HL-60 (cell line): ENCODE data around the gene GPC3.

Experiments
- DNase-seq, 2 experiments: peaks; one replicate each; pipeline ENCODE4 v3.0.0-alpha.2; 2010 to 2020; ENCODE audit warnings: low read depth in 1 of 2, low spot score in 1 of 2
- H3K27ac ChIP-seq: fragments of 250-450 bp; sonication (Bioruptor Pico); replicated peaks from 2 replicates; pipeline ENCODE4 v1.5.1; 2020; ENCODE audit warnings: mild to moderate bottlenecking, moderate library complexity
- H3K27me3 ChIP-seq: fragments of 250-450 bp; sonication (Bioruptor Pico); 2 replicates; pipeline ENCODE4 v1.5.1; 2021; ENCODE audit warnings: mild to moderate bottlenecking, moderate library complexity; ENCODE audit not compliant: insufficient read depth, poor library complexity, severe bottlenecking
- H3K4me3 ChIP-seq: replicated peaks from 2 replicates; pipeline ENCODE4 v1.5.1; 2011; ENCODE audit warnings: mild to moderate bottlenecking, control low read depth, low read length; ENCODE audit not compliant: insufficient read depth
- GABPA ChIP-seq: IDR thresholded peaks from 2 replicates; pipeline ENCODE4 v1.6.1; 2012; ENCODE audit warnings: low read depth
- POLR2AphosphoS5 ChIP-seq: IDR thresholded peaks from 2 replicates; pipeline ENCODE4 v1.6.1; 2012; ENCODE audit warnings: low read depth
- SPI1 ChIP-seq: IDR thresholded peaks from 2 replicates; pipeline ENCODE4 v1.6.1; 2012; ENCODE audit warnings: low read depth, mild to moderate bottlenecking, borderline replicate concordance
- TF ChIP-seq, protein P1 (sequence below): IDR thresholded peaks from one replicate; pipeline ENCODE4 v1.5.1; 2011; ENCODE audit warnings: low read length, control low read depth, inconsistent platforms; ENCODE audit not compliant: insufficient read depth
- TF ChIP-seq, protein P2 (sequence below): IDR thresholded peaks from 2 replicates; pipeline ENCODE4 v1.6.1; 2012; ENCODE audit warnings: low read depth; ENCODE audit not compliant: insufficient replicate concordance

Gene GPC3

DNA sequence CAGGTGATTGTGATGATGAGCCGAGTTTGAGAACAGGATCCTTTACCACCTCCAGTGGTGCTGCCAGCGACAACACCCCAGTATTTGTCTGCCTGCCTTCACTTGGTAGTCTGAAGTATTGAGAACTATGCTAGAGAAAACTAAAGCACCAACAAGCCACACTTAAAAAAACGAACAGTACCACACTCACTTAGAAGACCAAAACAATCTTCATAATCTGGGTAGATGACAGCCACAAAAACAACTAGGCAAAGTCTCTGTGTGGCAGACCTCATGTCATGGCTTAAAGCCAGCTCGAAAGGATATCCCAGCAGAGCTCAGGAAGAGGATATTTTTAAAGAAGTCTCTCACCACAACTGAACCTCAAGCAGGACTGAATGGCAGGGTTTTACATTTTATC, 236.0 kb downstream of the GPC3 start:
- TF ChIP-seq GABPA = no peak
- no peak for TF ChIP-seq SPI1
- TF ChIP-seq, protein P1, sequence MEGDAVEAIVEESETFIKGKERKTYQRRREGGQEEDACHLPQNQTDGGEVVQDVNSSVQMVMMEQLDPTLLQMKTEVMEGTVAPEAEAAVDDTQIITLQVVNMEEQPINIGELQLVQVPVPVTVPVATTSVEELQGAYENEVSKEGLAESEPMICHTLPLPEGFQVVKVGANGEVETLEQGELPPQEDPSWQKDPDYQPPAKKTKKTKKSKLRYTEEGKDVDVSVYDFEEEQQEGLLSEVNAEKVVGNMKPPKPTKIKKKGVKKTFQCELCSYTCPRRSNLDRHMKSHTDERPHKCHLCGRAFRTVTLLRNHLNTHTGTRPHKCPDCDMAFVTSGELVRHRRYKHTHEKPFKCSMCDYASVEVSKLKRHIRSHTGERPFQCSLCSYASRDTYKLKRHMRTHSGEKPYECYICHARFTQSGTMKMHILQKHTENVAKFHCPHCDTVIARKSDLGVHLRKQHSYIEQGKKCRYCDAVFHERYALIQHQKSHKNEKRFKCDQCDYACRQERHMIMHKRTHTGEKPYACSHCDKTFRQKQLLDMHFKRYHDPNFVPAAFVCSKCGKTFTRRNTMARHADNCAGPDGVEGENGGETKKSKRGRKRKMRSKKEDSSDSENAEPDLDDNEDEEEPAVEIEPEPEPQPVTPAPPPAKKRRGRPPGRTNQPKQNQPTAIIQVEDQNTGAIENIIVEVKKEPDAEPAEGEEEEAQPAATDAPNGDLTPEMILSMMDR = no peak
- no peak for TF ChIP-seq POLR2AphosphoS5
- TF ChIP-seq, protein P2, sequence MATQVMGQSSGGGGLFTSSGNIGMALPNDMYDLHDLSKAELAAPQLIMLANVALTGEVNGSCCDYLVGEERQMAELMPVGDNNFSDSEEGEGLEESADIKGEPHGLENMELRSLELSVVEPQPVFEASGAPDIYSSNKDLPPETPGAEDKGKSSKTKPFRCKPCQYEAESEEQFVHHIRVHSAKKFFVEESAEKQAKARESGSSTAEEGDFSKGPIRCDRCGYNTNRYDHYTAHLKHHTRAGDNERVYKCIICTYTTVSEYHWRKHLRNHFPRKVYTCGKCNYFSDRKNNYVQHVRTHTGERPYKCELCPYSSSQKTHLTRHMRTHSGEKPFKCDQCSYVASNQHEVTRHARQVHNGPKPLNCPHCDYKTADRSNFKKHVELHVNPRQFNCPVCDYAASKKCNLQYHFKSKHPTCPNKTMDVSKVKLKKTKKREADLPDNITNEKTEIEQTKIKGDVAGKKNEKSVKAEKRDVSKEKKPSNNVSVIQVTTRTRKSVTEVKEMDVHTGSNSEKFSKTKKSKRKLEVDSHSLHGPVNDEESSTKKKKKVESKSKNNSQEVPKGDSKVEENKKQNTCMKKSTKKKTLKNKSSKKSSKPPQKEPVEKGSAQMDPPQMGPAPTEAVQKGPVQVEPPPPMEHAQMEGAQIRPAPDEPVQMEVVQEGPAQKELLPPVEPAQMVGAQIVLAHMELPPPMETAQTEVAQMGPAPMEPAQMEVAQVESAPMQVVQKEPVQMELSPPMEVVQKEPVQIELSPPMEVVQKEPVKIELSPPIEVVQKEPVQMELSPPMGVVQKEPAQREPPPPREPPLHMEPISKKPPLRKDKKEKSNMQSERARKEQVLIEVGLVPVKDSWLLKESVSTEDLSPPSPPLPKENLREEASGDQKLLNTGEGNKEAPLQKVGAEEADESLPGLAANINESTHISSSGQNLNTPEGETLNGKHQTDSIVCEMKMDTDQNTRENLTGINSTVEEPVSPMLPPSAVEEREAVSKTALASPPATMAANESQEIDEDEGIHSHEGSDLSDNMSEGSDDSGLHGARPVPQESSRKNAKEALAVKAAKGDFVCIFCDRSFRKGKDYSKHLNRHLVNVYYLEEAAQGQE = no peak

DNA sequence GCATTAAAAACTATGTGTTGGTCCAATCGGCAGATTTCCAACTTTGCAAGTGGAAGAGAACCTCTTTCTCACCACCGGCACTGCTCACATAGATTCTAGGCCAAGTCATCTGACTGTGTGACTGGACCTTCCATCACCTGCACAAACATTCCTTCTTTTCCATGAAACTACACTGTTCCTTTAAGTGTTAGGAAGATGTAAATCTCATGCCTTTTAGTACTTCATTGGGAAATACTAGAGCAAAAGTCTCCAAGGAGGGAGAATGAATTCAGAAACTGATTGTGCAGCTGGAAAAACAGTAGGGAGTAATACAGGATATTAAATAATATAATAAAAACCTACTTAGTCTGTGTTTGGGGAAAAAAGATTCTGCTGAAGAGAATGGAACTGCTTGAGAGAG, 238.2 kb downstream of the GPC3 start:
- Histone ChIP-seq H3K4me3 (no peak overlapping the region), H3K27me3 (no peaks in the 10 kb centered on the region), H3K27ac (no peak overlapping the region)
- TF ChIP-seq, protein P2 = no peak
- TF ChIP-seq SPI1 = no peak
- TF ChIP-seq, protein P1 = no peak
- TF ChIP-seq POLR2AphosphoS5 = no peak
- DNase-seq = no peak

More for the DNA sequence above, 236.0 kb downstream of the GPC3 start:
- DNase-seq = no peak
- H3K27ac ChIP-seq = no peak overlapping the region
- no peak overlapping the region for H3K4me3 ChIP-seq
- H3K27me3 ChIP-seq = no peaks in the 10 kb centered on the region

DNA sequence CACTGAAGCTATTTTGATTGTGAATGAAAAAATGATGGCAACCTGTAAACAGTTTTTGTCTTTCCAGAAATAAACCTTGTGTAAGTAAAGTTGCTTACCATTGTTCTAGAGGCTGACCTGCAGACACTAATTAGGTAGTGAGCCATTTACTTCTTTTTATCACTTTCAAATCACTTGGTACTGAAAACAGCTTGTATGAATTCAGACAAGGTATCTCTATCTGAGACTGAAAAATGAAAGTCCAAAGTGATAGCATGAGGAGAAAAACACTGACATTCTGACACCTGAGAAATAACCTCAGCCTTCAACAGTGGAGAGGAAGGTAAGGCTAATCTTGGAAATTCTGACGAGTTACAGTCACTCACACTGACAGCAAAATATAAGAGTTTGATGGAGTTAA, 238.8 kb downstream of the GPC3 start:
- DNase-seq = no peak
- H3K27me3 ChIP-seq = no peaks in the 10 kb centered on the region
- TF ChIP-seq, protein P1 = no peak
- TF ChIP-seq POLR2AphosphoS5 = no peak
- no peak overlapping the region for H3K4me3 ChIP-seq
- no peak overlapping the region for H3K27ac ChIP-seq

DNA sequence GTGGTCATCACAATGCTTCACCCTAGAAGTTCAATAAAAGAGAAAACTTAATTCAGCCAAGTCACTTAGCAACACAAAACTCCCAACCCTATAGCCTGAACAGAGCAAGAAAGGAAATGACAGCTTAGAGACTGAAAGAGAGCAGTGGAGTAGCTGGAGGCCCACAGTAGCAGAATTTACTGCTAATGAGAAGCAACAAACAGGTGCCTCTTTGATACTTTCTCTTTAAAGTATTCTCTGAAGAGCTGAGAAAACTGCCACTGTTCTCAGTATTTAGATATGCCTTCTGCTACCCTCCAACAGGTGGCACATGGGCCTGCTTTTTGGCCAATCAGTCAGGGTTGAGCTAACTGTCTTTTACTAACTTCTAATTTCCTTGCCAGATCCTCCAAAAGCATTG, 240.0 kb downstream of the GPC3 start:
- H3K27ac ChIP-seq = no peak overlapping the region
- no peaks in the 10 kb centered on the region for H3K27me3 ChIP-seq
- TF ChIP-seq GABPA = no peak
- TF ChIP-seq, protein P1 = no peak
- TF ChIP-seq, protein P2 = no peak
- no peak overlapping the region for H3K4me3 ChIP-seq
- DNase-seq = no peak
